ENCODE data around the gene CMTM1.

DNA sequence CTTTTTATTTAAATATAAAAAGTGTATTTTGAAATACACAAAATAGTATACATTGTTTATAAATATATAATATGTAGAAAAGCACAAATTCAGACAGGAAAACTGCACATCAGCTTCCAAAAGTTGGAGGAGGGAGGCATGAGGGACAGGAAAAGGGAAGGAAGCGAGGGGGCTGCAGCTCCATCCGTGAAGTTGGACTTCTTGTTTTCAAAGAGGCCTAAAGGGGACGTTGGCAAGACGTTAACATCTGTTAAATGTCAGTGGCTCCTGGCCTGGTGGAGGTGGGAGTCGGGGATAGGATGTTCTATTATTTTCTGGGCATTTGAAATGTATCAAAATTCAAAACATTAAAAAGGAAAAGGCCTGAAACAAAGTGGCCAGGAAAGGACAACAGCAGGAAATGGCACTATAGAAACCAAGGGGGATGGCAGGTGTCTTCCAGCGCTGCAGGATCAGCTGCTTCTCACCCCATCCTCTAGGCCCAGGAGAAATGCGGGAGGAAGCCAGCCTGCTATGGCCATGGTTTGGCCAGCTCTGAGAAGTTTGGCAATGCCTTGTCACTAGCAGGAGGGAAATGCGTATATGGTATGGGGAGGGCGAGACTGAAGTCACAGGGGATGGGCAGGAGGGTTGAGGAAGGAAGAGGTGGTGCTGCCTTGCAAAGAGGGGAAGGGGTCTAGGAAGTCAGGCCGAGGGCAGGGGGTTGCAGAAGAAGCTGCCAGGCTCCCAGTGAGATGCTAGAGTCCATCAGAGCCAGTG lies 19.4 kb downstream of the CMTM1 start:
- TF ChIP-seq, protein P1, sequence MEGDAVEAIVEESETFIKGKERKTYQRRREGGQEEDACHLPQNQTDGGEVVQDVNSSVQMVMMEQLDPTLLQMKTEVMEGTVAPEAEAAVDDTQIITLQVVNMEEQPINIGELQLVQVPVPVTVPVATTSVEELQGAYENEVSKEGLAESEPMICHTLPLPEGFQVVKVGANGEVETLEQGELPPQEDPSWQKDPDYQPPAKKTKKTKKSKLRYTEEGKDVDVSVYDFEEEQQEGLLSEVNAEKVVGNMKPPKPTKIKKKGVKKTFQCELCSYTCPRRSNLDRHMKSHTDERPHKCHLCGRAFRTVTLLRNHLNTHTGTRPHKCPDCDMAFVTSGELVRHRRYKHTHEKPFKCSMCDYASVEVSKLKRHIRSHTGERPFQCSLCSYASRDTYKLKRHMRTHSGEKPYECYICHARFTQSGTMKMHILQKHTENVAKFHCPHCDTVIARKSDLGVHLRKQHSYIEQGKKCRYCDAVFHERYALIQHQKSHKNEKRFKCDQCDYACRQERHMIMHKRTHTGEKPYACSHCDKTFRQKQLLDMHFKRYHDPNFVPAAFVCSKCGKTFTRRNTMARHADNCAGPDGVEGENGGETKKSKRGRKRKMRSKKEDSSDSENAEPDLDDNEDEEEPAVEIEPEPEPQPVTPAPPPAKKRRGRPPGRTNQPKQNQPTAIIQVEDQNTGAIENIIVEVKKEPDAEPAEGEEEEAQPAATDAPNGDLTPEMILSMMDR (IDR thresholded peaks at IDR 0.05), result no peak
- no peak for TF ChIP-seq ZFX (IDR thresholded peaks at IDR 0.05; ENCODE audit: borderline replicate concordance)
